Trophoblast cell (in vitro differentiated cells and primary cell): Measurements from ENCODE around the gene DPY19L1.
"Not testable (repeated sequence)": the region's sequence is repeated elsewhere in the genome, so short reads cannot be mapped to it uniquely, and the experiment has no call there.

Source experiments
- DNase-seq, 2 donors: peaks; one replicate each; pipeline ENCODE4 v3.0.0-alpha.2; 2016
- H2AFZ ChIP-seq: 2 replicates; pipeline ENCODE4 v1.6.1; 2013; ENCODE audit warnings: low read length, moderate library complexity, mild to moderate bottlenecking; ENCODE audit not compliant: insufficient read depth, poor library complexity
- H2AK5ac ChIP-seq: 2 replicates; pipeline ENCODE4 v1.6.1; 2013; ENCODE audit warnings: mild to moderate bottlenecking, low read length
- H2BK120ac ChIP-seq: 2 replicates; pipeline ENCODE4 v1.6.1; 2013; ENCODE audit warnings: low read length, mild to moderate bottlenecking, moderate library complexity; ENCODE audit not compliant: insufficient read depth, poor library complexity
- H2BK12ac ChIP-seq: 2 replicates; pipeline ENCODE4 v1.6.1; 2013; ENCODE audit warnings: mild to moderate bottlenecking, low read length, moderate library complexity
- H2BK5ac ChIP-seq: 2 replicates; pipeline ENCODE4 v1.6.1; 2013; ENCODE audit warnings: low read length, low read depth, moderate library complexity, mild to moderate bottlenecking; ENCODE audit not compliant: poor library complexity
- H3K14ac ChIP-seq: 2 replicates; pipeline ENCODE4 v1.6.1; 2013; ENCODE audit warnings: mild to moderate bottlenecking, low read length
- H3K18ac ChIP-seq: 2 replicates; pipeline ENCODE4 v1.6.1; 2013; ENCODE audit warnings: mild to moderate bottlenecking, low read length
- H3K23ac ChIP-seq: 2 replicates; pipeline ENCODE4 v1.6.1; 2013; ENCODE audit warnings: low read length
- H3K27ac ChIP-seq: 2 replicates; pipeline ENCODE4 v1.5.1; 2013; ENCODE audit warnings: low read depth, mild to moderate bottlenecking, inconsistent platforms, low read length, moderate library complexity
- H3K27me3 ChIP-seq: 2 replicates; pipeline ENCODE4 v1.6.1; 2013; ENCODE audit warnings: inconsistent platforms, mild to moderate bottlenecking, low read length, moderate library complexity; ENCODE audit not compliant: insufficient read depth
- H3K36me3 ChIP-seq, 2 experiments: 1 replicate in 1 of 2; 2 replicates in 1 of 2; pipeline ENCODE4 v1.6.1; 2013; ENCODE audit warnings: low read length in 2 of 2, mild to moderate bottlenecking in 2 of 2, moderate library complexity in 1 of 2; ENCODE audit not compliant: insufficient read depth in 2 of 2, control insufficient read depth in 1 of 2
- H3K4ac ChIP-seq: 2 replicates; pipeline ENCODE4 v1.6.1; 2013; ENCODE audit warnings: low read depth, mild to moderate bottlenecking, low read length, moderate library complexity
- H3K4me1 ChIP-seq, 2 experiments: 1 replicate in 1 of 2; 2 replicates in 1 of 2; pipeline ENCODE4 v1.6.1; 2013; ENCODE audit warnings: low read length in 2 of 2, mild to moderate bottlenecking in 2 of 2, moderate library complexity in 1 of 2; ENCODE audit not compliant: insufficient read depth in 2 of 2, control insufficient read depth in 1 of 2
- H3K4me2 ChIP-seq: 2 replicates; pipeline ENCODE4 v1.6.1; 2013; ENCODE audit warnings: inconsistent platforms, mild to moderate bottlenecking, low read length, moderate library complexity
- H3K4me3 ChIP-seq: 2 replicates; pipeline ENCODE4 v1.5.1; 2013; ENCODE audit warnings: mild to moderate bottlenecking, low read depth, low read length, inconsistent platforms
- H3K79me1 ChIP-seq: one replicate; pipeline ENCODE4 v1.6.1; 2013; ENCODE audit warnings: low read length
- H3K79me2 ChIP-seq: 2 replicates; pipeline ENCODE4 v1.6.1; 2013; ENCODE audit warnings: low read length, mild to moderate bottlenecking; ENCODE audit not compliant: control insufficient read depth, insufficient read depth, poor library complexity
- H3K9ac ChIP-seq: 2 replicates; pipeline ENCODE4 v1.6.1; 2013; ENCODE audit warnings: mild to moderate bottlenecking, low read length
- H3K9me3 ChIP-seq: 2 replicates; pipeline ENCODE4 v1.6.1; 2013; ENCODE audit warnings: low read depth, mild to moderate bottlenecking, control low read depth, inconsistent platforms, low read length; ENCODE audit not compliant: insufficient read depth
- H4K12ac ChIP-seq: 2 replicates; pipeline ENCODE4 v1.6.1; 2013; ENCODE audit warnings: low read depth, mild to moderate bottlenecking, low read length, moderate library complexity
- H4K8ac ChIP-seq: 2 replicates; pipeline ENCODE4 v1.6.1; 2013; ENCODE audit warnings: low read depth, mild to moderate bottlenecking, low read length, moderate library complexity
- H4K91ac ChIP-seq: one replicate; pipeline ENCODE4 v1.6.1; 2013; ENCODE audit warnings: low read depth, mild to moderate bottlenecking, low read length, moderate library complexity
- WGBS: extraction: QIAGEN DNeasy Blood & Tissue Kit; methylation state at CpG from one replicate; pipeline ENCODE4 v1.1.7; 2013; ENCODE audit warnings: missing lambda C conversion rate; ENCODE audit not compliant: insufficient read length, insufficient coverage; ENCODE audit errors: extremely low coverage; 5-methylcytosine and 5-hydroxymethylcytosine counted together

DPY19L1 gene

DNA sequence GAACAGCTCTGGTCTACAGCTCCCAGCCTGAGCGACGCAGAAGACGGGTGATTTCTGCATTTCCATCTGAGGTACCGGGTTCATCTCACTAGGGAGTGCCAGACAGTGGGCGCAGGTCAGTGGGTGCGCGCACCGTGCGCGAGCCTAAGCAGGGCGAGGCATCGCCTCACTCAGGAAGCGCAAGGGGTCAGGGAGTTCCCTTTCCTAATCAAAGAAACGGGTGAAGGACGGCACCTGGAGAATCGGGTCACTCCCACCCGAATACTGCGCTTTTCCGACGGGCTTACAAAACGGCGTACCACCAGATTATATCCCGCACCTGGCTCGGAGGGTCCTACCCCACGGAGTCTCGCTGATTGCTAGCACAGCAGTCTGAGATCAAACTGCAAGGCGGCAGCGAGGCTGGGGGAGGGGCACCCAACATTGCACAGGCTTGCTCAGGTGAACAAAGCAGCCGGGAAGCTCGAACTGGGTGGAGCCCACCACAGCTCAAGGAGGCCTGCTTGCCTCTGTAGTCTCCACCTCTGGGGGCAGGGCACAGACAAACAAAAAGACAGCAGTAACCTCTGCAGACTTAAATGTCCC lies 130.9 kb downstream of the DPY19L1 start:
- H4K91ac ChIP-seq, H3K18ac ChIP-seq, H3K79me2 ChIP-seq, H3K27ac ChIP-seq, H3K4ac ChIP-seq, H4K12ac ChIP-seq, DNase-seq, H2BK5ac ChIP-seq, H3K9ac ChIP-seq, H3K27me3 ChIP-seq, H2BK120ac ChIP-seq, H4K8ac ChIP-seq, H3K9me3 ChIP-seq, H3K79me1 ChIP-seq, H3K4me1 ChIP-seq, H3K23ac ChIP-seq, H2AK5ac ChIP-seq, H3K36me3 ChIP-seq, H2BK12ac ChIP-seq, H3K14ac ChIP-seq: not testable (repeated sequence)
- no CpG with 5 or more reads among the region's 30 CpGs for WGBS
- Histone ChIP-seq H2AFZ (peak overlapping the region; percentile 63), H3K4me3 (peak overlapping the region; percentile 16), H3K4me2 (peak overlapping the region; percentile 53)

DNA sequence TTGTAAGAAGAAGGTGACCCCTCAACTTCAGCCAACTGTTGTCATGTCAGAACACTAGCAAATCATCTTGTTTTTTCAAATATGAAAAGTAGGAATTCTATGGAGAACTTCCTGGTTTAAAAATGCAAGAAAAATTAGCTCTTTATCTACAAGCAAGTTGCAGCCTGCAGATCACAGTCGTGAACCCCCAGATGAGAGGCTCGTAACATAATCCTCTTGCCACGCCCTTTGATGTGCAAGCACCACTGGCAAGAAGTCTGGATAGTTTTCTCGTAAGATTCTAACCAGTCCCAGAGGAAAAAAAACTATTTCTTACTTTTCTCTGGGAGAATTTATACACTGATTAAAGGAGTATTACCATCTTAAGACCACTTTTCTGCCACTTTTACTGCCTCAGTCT lies 132.3 kb downstream of the DPY19L1 start:
- no peak overlapping the region for H3K4me2 ChIP-seq
- H3K27ac ChIP-seq = no peak overlapping the region
- no peak overlapping the region for H4K8ac ChIP-seq
- H3K9me3 ChIP-seq = no peaks in the 10 kb centered on the region
- no peak overlapping the region for H2BK5ac ChIP-seq
- H4K12ac ChIP-seq = no peak overlapping the region
- H3K4me3 ChIP-seq = no peak overlapping the region
- no peak overlapping the region for H2BK12ac ChIP-seq
- no peaks in the 10 kb centered on the region for H3K4me1 ChIP-seq
- H2AFZ ChIP-seq = no peak overlapping the region
- DNase-seq = no peak
- H3K23ac ChIP-seq = no peak overlapping the region
- no peak overlapping the region for H2BK120ac ChIP-seq
- H3K27me3 ChIP-seq = no peaks in the 10 kb centered on the region
- no peak overlapping the region for H3K4ac ChIP-seq
- no CpG with 5 or more reads among the region's 4 CpGs for WGBS
- no peak overlapping the region for H3K9ac ChIP-seq
- no peak overlapping the region for H3K14ac ChIP-seq
- no peaks in the 10 kb centered on the region for H3K79me1 ChIP-seq
- H3K18ac ChIP-seq = no peak overlapping the region
- no peak overlapping the region for H2AK5ac ChIP-seq
- H3K36me3 ChIP-seq = no peaks in the 10 kb centered on the region
- no peak overlapping the region for H4K91ac ChIP-seq
- no peaks in the 10 kb centered on the region for H3K79me2 ChIP-seq

- WGBS = no CpG with 5 or more reads among the region's 2 CpGs
- not testable (repeated sequence) for H4K8ac ChIP-seq, H3K14ac ChIP-seq, H4K12ac ChIP-seq, H4K91ac ChIP-seq, H2AFZ ChIP-seq, H2BK5ac ChIP-seq, DNase-seq, H2BK12ac ChIP-seq, H3K79me1 ChIP-seq, H3K9ac ChIP-seq, H3K27ac ChIP-seq, H3K23ac ChIP-seq, H3K18ac ChIP-seq, H3K4ac ChIP-seq, H3K79me2 ChIP-seq, H3K9me3 ChIP-seq, H3K27me3 ChIP-seq, H2BK120ac ChIP-seq, H3K4me2 ChIP-seq, H3K4me1 ChIP-seq, H2AK5ac ChIP-seq, H3K36me3 ChIP-seq, H3K4me3 ChIP-seq
These were observed 133.4 kb downstream of the DPY19L1 start for GRCh38 chr7:34903921-34904320.

DNA sequence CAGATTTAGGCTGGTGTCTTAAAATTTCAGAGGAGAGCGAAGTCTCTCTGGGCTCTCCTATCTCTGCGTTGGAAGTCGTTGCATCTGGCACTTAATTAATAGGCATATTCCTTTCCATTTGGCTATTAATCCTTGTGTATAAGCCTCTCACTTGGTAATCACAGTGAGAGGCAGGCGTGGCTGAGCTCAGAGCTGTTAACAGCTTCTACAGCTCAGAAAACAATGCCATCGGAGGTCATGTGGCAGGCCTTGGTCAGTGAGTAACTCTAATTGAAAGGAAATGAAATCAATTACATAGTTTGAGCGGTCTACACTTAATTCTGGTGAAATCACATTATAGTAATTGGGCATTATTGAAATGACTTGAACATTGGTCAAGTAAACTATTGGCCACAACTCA lies 135.1 kb downstream of the DPY19L1 start:
- DNase-seq = no peak
- H2BK5ac ChIP-seq = no peak overlapping the region
- H3K4me3 ChIP-seq = no peak overlapping the region
- no peak overlapping the region for H3K27ac ChIP-seq
- H3K18ac ChIP-seq = no peak overlapping the region
- H3K4me2 ChIP-seq = no peak overlapping the region
- no peaks in the 10 kb centered on the region for H3K79me1 ChIP-seq
- no peak overlapping the region for H3K23ac ChIP-seq
- H4K12ac ChIP-seq = no peak overlapping the region
- no peaks in the 10 kb centered on the region for H3K4me1 ChIP-seq
- no peaks in the 10 kb centered on the region for H3K9me3 ChIP-seq
- no peak overlapping the region for H2BK120ac ChIP-seq
- no peak overlapping the region for H2AK5ac ChIP-seq
- H4K91ac ChIP-seq = no peak overlapping the region
- no peaks in the 10 kb centered on the region for H3K27me3 ChIP-seq
- no peak overlapping the region for H4K8ac ChIP-seq
- H2BK12ac ChIP-seq = no peak overlapping the region
- no peak overlapping the region for H2AFZ ChIP-seq
- H3K79me2 ChIP-seq = no peaks in the 10 kb centered on the region
- H3K9ac ChIP-seq = no peak overlapping the region
- no CpG with 5 or more reads among the region's 6 CpGs for WGBS
- H3K4ac ChIP-seq = no peak overlapping the region
- H3K36me3 ChIP-seq = no peaks in the 10 kb centered on the region
- H3K14ac ChIP-seq = no peak overlapping the region
